Muscle of back (tissue), 11 donors: ENCODE measurements around the gene CDNF. TPM values are rescaled to one million over a fixed set of nuclear protein-coding genes. Genes with fewer than 3 reads are reported as not detected.
"Not testable (repeated sequence)": the region's sequence is repeated elsewhere in the genome, so short reads cannot be mapped to it uniquely, and the experiment has no call there.

Experiments used
- DNase-seq, 3 donors: peaks; one replicate each; pipeline versions ENCODE4 v3.0.0 to v3.0.0-alpha.2; 2013
- polyA plus RNA-seq, 10 donors: library from polyadenylated mRNA; unstranded; fragments of 120-200 nt; gene quantifications; one replicate each; pipeline ENCODE4 v1.2.1, GENCODE V29; 2013; ENCODE audit not compliant: insufficient read length in 10 of 10

Gene CDNF
- polyA plus RNA-seq, 10 donors = 1.4 to 5.1 (median 3.4) TPM

GRCh38 chr10:14840178-14840577 is 2.3 kb upstream of the CDNF start:
- no peak for DNase-seq

GRCh38 chr10:14839305-14839695 is 1.5 kb upstream of the CDNF start:
- peak in 1 of 3 donors; percentile 18 for DNase-seq

DNA sequence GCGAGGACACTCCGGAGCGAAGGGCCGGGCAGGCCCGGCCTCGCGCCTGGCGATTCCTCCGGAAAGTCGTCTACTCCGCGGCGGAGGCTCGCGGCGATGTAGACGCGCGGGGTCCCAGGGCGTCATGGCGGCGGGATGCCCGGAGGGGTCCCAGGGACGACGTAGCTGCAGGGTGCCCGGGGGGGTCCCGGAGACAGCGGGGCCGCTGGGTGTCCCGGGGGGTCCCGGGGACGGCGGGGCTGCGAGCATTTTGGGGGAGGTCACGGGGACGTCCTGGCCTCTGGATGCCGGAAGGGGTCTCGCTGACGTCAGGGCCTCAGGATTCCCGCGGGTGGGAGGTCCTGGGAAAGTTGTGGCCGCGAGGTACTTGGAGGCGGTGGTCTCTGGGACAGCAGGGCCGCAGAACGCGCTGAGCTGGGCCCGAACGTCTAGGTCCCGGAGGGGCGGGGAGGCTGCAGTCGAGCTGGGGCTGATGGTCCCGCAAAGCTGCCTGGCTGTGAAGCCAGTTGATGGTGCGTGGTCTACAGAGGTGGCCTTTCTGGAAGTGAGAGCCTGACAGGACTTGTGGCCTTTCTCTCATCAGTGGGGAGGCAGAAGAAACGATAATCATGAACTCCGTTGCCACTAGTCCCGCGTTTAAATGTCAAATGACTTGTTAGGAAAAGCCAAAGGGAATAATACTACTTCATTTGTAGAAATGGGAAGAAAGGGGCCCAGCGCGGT is 906 bp upstream of the CDNF start:
- peak; percentile 5 to 79 (median 55) for DNase-seq

GRCh38 chr10:14837003-14837756 is 657 bp downstream of the CDNF start:
- DNase-seq = no peak

DNA sequence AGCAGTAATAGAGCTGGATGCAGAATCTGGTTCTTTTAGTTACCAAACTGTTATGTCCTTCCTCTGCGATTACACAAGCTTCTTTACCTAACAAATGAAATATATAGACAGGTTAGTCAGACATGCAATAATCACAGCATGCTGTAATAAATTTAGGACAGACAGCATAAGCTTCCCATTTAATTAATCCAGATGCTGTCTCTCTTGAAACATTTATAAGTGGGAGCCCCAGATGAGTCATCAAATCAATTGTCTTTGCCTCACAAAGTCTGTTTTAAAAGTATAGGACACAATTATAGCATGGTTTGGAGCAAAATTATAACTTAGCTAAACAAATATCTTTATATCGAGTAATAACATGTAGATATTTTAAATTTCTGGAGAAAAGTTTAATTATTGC is 1.6 kb downstream of the CDNF start:
- DNase-seq = peak in 1 of 3 donors; percentile 4

DNA sequence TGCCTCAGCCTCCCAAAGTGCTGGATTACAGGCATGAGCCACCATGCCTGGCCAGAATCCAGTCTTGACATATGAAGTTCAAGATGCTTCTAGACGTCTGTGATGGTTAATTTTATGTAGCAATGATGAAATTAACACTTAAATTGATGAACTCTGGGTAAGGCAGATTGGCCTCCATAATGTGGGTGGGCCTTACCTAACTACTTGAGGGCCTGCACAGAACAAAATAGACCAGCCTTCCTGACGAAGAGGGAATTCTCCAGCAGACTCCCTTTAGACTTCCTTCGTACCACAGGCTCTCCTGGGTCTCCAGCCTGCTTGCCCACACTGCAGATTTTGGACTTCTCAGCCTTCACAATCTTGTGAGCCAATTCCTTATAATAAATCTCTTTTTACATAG is 4.7 kb downstream of the CDNF start:
- no peak for DNase-seq

- DNase-seq = no peak
Measured at GRCh38 chr10:14826076-14826829, 11.6 kb downstream of the CDNF start.

GRCh38 chr10:14823966-14824365 is 13.9 kb downstream of the CDNF start:
- DNase-seq = no peak

DNA sequence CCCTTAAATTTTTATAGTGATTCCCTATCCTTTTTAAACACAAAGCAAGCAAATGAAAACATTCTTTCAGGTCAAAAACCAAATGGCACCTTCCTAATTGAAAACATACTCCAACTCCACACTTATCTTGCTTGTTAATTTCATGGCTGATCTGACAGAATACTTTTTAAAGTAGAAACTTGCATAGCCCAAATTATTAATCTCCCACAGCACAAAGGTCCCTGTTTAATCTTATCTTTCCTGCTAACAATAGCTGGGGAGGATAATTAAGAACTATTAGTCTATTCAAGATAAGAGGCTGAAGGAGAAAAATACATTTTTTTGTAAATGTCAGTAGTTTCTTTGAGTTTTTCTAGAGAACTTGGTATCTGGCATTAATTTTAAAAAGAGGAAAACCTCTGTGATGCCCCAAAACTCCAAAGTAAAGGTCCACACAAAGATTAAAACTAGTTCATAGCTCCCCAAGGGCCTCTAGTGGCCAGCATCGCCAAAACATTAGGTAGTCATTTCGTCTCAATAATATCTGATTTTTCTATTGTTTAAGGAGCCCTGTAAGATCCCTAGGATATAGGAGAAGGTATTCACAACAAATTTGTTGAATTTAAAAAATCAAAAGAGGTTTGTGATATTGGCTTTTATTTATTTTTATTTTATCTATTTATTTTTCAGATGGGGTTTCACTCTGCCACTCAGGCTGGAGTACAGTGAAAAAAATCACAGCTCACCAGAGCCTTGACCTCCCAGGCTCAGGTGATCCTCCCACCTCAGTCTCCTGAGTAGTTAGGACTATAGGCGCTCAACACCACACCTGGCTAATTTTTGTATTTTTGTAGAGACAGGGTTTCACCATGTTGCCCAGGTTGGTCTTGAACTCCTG is 14.7 kb downstream of the CDNF start:
- peak; percentile 25 to 47 (median 26) for DNase-seq

GRCh38 chr10:14821635-14822375 is 16.0 kb downstream of the CDNF start:
- no peak for DNase-seq

GRCh38 chr10:14820775-14821154 is 17.1 kb downstream of the CDNF start:
- no peak for DNase-seq

DNA sequence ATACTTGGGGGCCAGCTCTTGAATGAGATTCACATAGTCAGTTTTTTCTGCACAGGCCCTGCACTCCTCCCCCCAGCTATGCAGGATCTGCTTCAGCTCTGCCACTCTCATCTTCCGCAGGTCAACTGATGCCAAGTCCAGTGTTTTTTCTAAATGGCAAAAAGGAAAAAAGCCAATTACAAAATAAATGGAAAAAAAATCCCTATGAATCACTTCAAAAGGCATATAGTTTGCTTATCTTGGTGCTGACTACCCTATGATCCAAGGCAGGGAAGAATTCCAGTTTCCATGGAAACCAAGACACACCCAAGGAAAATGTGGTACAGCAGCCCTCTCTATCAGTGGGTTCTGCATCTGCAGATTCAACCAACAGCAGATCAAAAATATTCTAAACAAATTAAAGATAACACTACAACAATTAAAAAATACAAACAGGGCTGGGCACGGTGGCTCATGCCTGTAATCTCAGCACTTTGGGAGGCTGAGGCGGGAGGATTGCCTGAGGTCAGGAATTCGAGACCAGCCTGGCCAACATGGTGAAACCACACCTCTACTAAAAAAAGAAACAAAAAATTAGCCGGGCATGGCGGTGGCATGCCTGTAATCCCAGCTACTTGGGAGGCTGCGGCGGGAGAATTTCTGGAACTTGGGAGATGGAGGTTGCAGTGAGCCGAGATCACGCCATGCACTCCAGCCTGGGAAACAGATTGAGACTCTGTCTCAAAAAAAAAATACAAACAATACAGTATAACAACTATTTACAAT is 17.6 kb downstream of the CDNF start:
- DNase-seq = peak in 1 of 3 donors; percentile 34

GRCh38 chr10:14816717-14817116 is 21.1 kb downstream of the CDNF start:
- DNase-seq = not testable (repeated sequence)

- no peak for DNase-seq
Measured at GRCh38 chr10:14815681-14816080, 22.2 kb downstream of the CDNF start.

- DNase-seq = no peak
Measured at GRCh38 chr10:14812271-14812670, 25.6 kb downstream of the CDNF start.

DNA sequence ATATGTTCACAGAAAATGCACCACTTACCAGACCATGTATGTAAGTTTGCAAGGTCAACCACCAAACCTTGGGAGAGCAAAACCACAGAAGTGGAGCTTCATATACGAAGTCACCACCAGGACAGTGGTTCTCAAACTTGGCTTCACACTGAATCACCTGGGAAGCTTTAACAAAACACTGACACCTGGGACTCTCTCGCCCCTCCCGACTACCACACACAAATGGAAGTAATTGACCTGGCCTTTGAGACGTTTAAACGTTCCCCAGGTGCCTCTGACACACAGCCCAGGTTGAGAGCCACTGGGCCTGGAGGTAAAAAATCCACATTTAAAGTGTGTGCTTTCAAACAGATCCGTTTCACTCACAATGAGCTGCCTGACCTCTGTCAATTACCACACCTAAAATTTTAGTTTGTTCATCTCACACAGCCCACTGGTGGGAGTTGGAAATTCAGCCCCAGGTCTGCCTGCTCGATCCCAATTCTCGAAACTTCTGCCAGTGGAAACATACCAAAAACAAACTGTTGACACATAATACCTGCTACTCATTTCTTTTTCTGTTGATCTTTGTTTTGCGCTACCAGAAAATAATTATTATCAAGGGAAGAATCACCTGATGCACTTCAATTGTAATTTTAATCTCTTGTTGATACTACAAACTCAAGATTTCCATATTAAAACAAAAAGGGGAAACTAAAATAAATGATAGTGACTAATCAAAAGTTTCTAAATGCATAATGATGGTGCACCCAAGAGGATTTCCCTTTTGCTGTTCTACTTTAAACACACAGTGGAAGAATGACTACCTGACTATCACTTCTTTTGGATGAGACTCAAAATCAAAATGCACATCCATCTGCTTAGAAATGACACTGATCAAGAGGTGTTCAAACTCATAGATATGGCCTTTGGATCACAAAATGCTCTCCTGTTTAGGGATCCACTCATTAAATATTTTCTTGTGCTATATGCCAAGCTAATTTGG is 26.6 kb downstream of the CDNF start:
- no peak for DNase-seq

DNA sequence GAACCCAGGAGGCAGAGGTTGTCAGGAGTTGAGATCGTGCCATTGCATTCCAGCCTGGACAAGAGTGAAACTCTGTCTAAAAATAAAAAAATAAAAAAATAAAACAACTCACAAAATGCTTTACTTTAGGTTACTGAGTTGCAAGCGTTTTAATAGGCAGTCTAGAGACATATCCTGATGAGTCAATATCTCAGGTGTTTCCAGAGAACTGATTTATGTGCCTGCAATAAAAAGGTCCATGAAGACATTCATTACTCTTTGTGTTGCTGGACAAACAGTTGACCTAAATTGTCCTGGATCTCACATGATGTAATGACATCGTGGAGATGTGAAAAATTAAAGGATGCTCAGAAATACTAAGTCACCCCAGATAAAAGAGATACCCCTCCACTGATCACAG is 31.5 kb downstream of the CDNF start:
- DNase-seq = no peak

DNA sequence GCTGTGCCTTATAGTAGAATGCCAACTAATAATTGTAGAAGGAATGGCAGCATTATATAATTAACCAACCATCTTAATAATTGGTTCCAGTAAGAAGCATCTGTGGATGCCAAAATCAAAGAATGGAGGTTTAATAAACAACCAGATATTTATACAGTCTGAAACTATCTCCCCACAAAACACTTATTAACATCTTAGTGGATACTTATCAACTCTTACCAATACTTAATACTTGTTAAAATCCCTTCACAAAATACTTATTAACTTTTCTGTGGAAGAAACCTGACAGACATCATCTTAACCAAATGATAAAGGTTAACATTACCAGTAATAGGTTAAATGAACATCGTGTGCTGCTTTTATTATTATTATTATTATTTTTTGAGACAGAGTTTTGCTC is 34.0 kb downstream of the CDNF start:
- DNase-seq = no peak

DNA sequence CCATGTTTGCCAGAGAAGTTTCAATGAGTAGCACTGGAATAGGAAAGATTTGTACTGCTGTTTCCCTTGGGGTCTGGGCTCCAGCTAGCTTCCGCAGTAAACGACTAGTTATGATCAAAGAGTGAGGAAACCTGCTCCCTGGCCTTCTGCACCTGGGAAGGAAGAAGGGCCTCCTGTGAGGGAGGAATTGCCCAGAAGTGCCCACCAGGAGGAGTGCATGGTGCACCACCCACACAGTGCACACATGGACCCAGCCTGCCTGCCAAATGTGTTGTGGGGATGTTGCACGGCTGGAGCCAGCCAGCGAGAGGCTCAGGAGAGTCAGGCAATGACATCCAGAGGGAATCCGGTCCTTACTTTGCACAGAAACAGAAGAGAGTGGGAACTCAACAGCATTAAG is 36.1 kb downstream of the CDNF start:
- peak in 1 of 3 donors; percentile 36 for DNase-seq
